H9 (cell line): ENCODE results near the gene IKZF1. TPM values are rescaled to one million over a fixed set of nuclear protein-coding genes. Genes with fewer than 3 reads are reported as not detected.

Experiments used
- DNase-seq: peaks from one replicate; pipeline ENCODE4 v3.0.0-alpha.2; 2017
- H2AFZ ChIP-seq: one replicate; pipeline ENCODE4 v1.6.1; 2013; ENCODE audit warnings: mild to moderate bottlenecking, low read length, control low read depth, moderate library complexity
- H2AK5ac ChIP-seq: 2 replicates; pipeline ENCODE4 v1.6.1; 2013; ENCODE audit warnings: low read length, control low read depth, mixed read lengths; ENCODE audit not compliant: insufficient read length
- H2BK120ac ChIP-seq: one replicate; pipeline ENCODE4 v1.6.1; 2013; ENCODE audit warnings: low read depth, mild to moderate bottlenecking, low read length, control low read depth, inconsistent platforms; ENCODE audit not compliant: poor library complexity, severe bottlenecking
- H2BK12ac ChIP-seq: 2 replicates; pipeline ENCODE4 v1.6.1; 2013; ENCODE audit warnings: low read length, control low read depth, mixed read lengths, low read depth; ENCODE audit not compliant: insufficient read length
- H2BK15ac ChIP-seq: 2 replicates; pipeline ENCODE4 v1.6.1; 2013; ENCODE audit warnings: low read depth, low read length, control low read depth
- H2BK20ac ChIP-seq: one replicate; pipeline ENCODE4 v1.6.1; 2013; ENCODE audit warnings: low read depth, mild to moderate bottlenecking, low read length, control low read depth, inconsistent platforms; ENCODE audit not compliant: poor library complexity, severe bottlenecking
- H2BK5ac ChIP-seq: 2 replicates; pipeline ENCODE4 v1.6.1; 2013; ENCODE audit warnings: low read length, control low read depth, mixed read lengths; ENCODE audit not compliant: insufficient read length
- H3K14ac ChIP-seq: 2 replicates; pipeline ENCODE4 v1.6.1; 2013; ENCODE audit warnings: low read length, control low read depth; ENCODE audit not compliant: insufficient read depth
- H3K18ac ChIP-seq: 2 replicates; pipeline ENCODE4 v1.6.1; 2013; ENCODE audit warnings: low read depth, mild to moderate bottlenecking, mixed read lengths, low read length, control low read depth; ENCODE audit not compliant: insufficient read length
- H3K23ac ChIP-seq: 2 replicates; pipeline ENCODE4 v1.6.1; 2013; ENCODE audit warnings: low read length, control low read depth, mixed read lengths, low read depth; ENCODE audit not compliant: insufficient read length
- H3K23me2 ChIP-seq: 2 replicates; pipeline ENCODE4 v1.6.1; 2013; ENCODE audit warnings: low read depth, mild to moderate bottlenecking, mixed read lengths, low read length, control low read depth; ENCODE audit not compliant: insufficient read length, poor library complexity, severe bottlenecking
- H3K27ac ChIP-seq: 2 replicates; pipeline ENCODE4 v1.5.1; 2013; ENCODE audit warnings: low read length, control low read depth, mixed read lengths, low read depth; ENCODE audit not compliant: insufficient read length
- H3K27me3 ChIP-seq: 2 replicates; pipeline ENCODE4 v1.6.1; 2013; ENCODE audit warnings: low read length, control low read depth, inconsistent platforms; ENCODE audit not compliant: insufficient read depth
- H3K4ac ChIP-seq: 2 replicates; pipeline ENCODE4 v1.6.1; 2013; ENCODE audit warnings: low read depth, mild to moderate bottlenecking, control low read depth, inconsistent platforms, low read length, moderate library complexity
- H3K4me1 ChIP-seq: 2 replicates; pipeline ENCODE4 v1.6.1; 2013; ENCODE audit warnings: low read length, control low read depth, inconsistent platforms; ENCODE audit not compliant: insufficient read depth
- H3K4me2 ChIP-seq: 2 replicates; pipeline ENCODE4 v1.6.1; 2013; ENCODE audit warnings: low read length, control low read depth, mixed read lengths; ENCODE audit not compliant: insufficient read length, insufficient read depth
- H3K56ac ChIP-seq: 2 replicates; pipeline ENCODE4 v1.6.1; 2013; ENCODE audit warnings: low read depth, mild to moderate bottlenecking, mixed read lengths, low read length, control low read depth; ENCODE audit not compliant: insufficient read length
- H3K79me1 ChIP-seq: 2 replicates; pipeline ENCODE4 v1.6.1; 2013; ENCODE audit warnings: low read depth, mild to moderate bottlenecking, moderate library complexity, low read length, control low read depth, inconsistent platforms; ENCODE audit not compliant: insufficient read depth, poor library complexity, severe bottlenecking
- H3K79me2 ChIP-seq: 2 replicates; pipeline ENCODE4 v1.6.1; 2013; ENCODE audit warnings: low read length, control low read depth, inconsistent platforms; ENCODE audit not compliant: insufficient read depth
- H3K9ac ChIP-seq: 2 replicates; pipeline ENCODE4 v1.6.1; 2013; ENCODE audit warnings: low read length, control low read depth, mixed read lengths; ENCODE audit not compliant: insufficient read length; ENCODE audit errors: extremely low read depth
- H3K9me3 ChIP-seq: one replicate; pipeline ENCODE4 v1.6.1; 2013; ENCODE audit warnings: low read depth, low read length, inconsistent platforms; ENCODE audit not compliant: control insufficient read depth
- H3T11ph ChIP-seq: one replicate; pipeline ENCODE4 v1.6.1; 2013; ENCODE audit warnings: mild to moderate bottlenecking, low read length, control low read depth, inconsistent platforms
- H4K20me1 ChIP-seq: one replicate; pipeline ENCODE4 v1.6.1; 2013; ENCODE audit not compliant: control insufficient read depth, insufficient read length, insufficient read depth
- H4K5ac ChIP-seq: 2 replicates; pipeline ENCODE4 v1.6.1; 2013; ENCODE audit warnings: low read depth, mild to moderate bottlenecking, mixed read lengths, low read length, control low read depth; ENCODE audit not compliant: insufficient read length
- H4K8ac ChIP-seq: replicated peaks from 2 replicates; pipeline ENCODE4 v1.6.1; 2013; ENCODE audit warnings: low read length, control low read depth, mixed read lengths, low read depth; ENCODE audit not compliant: insufficient read length
- H4K91ac ChIP-seq: 2 replicates; pipeline ENCODE4 v1.6.1; 2013; ENCODE audit warnings: low read depth, mild to moderate bottlenecking, moderate library complexity, mixed read lengths, low read length, control low read depth; ENCODE audit not compliant: insufficient read length
- H3K27ac Mint-ChIP-seq, 3 experiments: 2 replicates in 2 of 3; 3 replicates in 1 of 3; pipeline ENCODE4 v1.8.0; 2020 to 2021; ENCODE audit warnings: mixed read lengths in 3 of 3, mild to moderate bottlenecking in 1 of 3, moderate library complexity in 1 of 3
- H3K27me3 Mint-ChIP-seq: 2 replicates; pipeline ENCODE4 v1.8.0; 2021; ENCODE audit warnings: low read depth, mild to moderate bottlenecking, moderate library complexity, mixed read lengths
- H3K36me3 Mint-ChIP-seq, 3 experiments: 2 replicates in 2 of 3; 3 replicates in 1 of 3; pipeline ENCODE4 v1.8.0; 2020 to 2021; ENCODE audit warnings: low read depth in 3 of 3, mixed read lengths in 3 of 3; ENCODE audit not compliant: insufficient read depth in 1 of 3
- H3K4me1 Mint-ChIP-seq, 2 experiments: 2 replicates each; pipeline ENCODE4 v1.8.0; 2020; ENCODE audit warnings: mixed read lengths in 2 of 2
- H3K4me3 Mint-ChIP-seq, 2 experiments: 2 replicates in 1 of 2; 3 replicates in 1 of 2; pipeline ENCODE4 v1.8.0; 2020 to 2021; ENCODE audit warnings: mild to moderate bottlenecking in 2 of 2, mixed read lengths in 2 of 2, moderate library complexity in 1 of 2
- H3K9me3 Mint-ChIP-seq, 2 experiments: 2 replicates in 1 of 2; 3 replicates in 1 of 2; pipeline ENCODE4 v1.8.0; 2020; ENCODE audit warnings: mild to moderate bottlenecking in 2 of 2, mixed read lengths in 2 of 2, moderate library complexity in 1 of 2
- WGBS: extraction: QIAGEN DNeasy Blood & Tissue Kit; methylation state at CpG from one replicate; pipeline ENCODE4 v1.1.7; 2013; ENCODE audit warnings: missing lambda C conversion rate, low lambda C conversion rate, mixed read lengths; ENCODE audit not compliant: insufficient read length; ENCODE audit errors: extremely low coverage; 5-methylcytosine and 5-hydroxymethylcytosine counted together
- total RNA-seq: library from RNA; stranded (reverse); gene quantifications from 2 replicates; pipeline ENCODE4 v1.2.1, GENCODE V29; 2021
- TF ChIP-seq, protein P1 (sequence below): fragments of 200-600 bp; sonication (generic); conservative IDR thresholded peaks from 3 replicates; pipeline ENCODE4 v1.8.0; 2021; ENCODE audit warnings: antibody characterized with exemption, mild to moderate bottlenecking

IKZF1 gene
- total RNA-seq, 1 experiment from 2014 or later: 0.98 TPM

DNA sequence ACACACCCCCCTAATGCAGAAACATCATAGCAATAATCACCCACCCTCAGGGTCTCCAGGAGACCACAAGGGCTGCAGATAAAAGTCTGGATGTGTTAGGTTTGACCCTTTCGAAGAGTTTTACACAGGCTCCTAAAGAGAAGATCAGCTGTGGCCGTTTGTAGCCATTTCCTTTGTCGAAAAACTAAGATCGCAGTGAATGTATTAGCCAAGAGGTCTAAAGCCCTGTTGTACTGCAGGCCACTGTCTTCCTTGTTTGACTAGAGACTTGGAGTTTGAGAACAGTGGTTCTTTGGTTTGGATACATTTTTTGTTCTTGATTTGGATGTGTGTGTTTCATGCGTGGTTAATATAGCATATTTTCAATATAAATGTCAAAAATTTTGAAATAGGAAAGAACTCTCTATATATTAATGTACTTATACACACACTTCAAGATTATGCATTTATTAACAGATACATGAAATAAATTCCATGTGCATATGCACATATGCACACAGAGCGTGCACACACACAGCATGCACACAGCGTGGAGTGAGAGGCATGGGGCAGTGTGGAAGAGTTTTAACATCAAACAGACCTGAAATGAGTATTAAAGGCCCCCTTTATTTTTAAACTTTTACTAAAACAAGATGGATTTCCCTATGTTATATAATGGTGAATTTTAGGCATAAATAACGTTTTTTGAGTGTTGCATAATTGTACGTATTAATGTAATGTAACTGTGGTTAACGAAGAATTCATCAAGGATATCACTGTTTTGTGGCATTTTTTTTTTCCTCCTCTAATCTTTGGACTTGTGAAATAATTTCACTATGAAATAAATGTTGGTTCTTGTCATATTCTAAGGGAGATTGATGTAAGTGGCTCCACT is 2.2 kb downstream of the IKZF1 start:
- Histone ChIP-seq H4K5ac (no peak overlapping the region), H3K9me3 (no peaks in the 10 kb centered on the region), H3K9ac (no peak overlapping the region), H3K14ac (no peak overlapping the region), H3K79me1 (no peaks in the 10 kb centered on the region), H2AFZ (no peak overlapping the region), H3K56ac (no peak overlapping the region), H3K27me3 (peaks cover 18% of the 10 kb centered on the region; the same call in 1 of the 2 replicates), H2BK20ac (no peak overlapping the region), H2BK12ac (no peak overlapping the region), H2BK120ac (no peak overlapping the region), H4K20me1 (no peaks in the 10 kb centered on the region), H2BK15ac (no peak overlapping the region), H2BK5ac (no peak overlapping the region), H3K4me2 (no peak overlapping the region), H4K8ac (no peak overlapping the region), H3K18ac (no peak overlapping the region), H3K79me2 (no peaks in the 10 kb centered on the region), H4K91ac (no peak overlapping the region), H3K4ac (no peak overlapping the region), H3K23ac (no peak overlapping the region), H3K27ac (no peak overlapping the region), H2AK5ac (no peak overlapping the region), H3K4me1 (no peaks in the 10 kb centered on the region), H3K23me2 (peaks cover 7% of the 10 kb centered on the region), H3T11ph (no peak overlapping the region)
- no CpG with 5 or more reads among the region's 10 CpGs for WGBS
- no peak for DNase-seq
- TF ChIP-seq, protein P1, sequence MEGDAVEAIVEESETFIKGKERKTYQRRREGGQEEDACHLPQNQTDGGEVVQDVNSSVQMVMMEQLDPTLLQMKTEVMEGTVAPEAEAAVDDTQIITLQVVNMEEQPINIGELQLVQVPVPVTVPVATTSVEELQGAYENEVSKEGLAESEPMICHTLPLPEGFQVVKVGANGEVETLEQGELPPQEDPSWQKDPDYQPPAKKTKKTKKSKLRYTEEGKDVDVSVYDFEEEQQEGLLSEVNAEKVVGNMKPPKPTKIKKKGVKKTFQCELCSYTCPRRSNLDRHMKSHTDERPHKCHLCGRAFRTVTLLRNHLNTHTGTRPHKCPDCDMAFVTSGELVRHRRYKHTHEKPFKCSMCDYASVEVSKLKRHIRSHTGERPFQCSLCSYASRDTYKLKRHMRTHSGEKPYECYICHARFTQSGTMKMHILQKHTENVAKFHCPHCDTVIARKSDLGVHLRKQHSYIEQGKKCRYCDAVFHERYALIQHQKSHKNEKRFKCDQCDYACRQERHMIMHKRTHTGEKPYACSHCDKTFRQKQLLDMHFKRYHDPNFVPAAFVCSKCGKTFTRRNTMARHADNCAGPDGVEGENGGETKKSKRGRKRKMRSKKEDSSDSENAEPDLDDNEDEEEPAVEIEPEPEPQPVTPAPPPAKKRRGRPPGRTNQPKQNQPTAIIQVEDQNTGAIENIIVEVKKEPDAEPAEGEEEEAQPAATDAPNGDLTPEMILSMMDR: no peak
- Mint-ChIP-seq H3K4me3 (no peak overlapping the region), H3K4me1 (peaks cover 20 to 31% of the 10 kb centered on the region in 2 experiments), H3K27me3 (peaks cover 63% of the 10 kb centered on the region), H3K9me3 (peaks cover 0 to 7% of the 10 kb centered on the region in 2 experiments; a peak in 2 of 5 replicates), H3K27ac (no peak overlapping the region), H3K36me3 (no peaks in the 10 kb centered on the region; a peak in 1 of 7 replicates)
